Activated CD8-positive, alpha-beta memory T cell treated with anti-CD3 and anti-CD28 coated beads for 1 hour (primary cell): ENCODE measurements around the gene MMAB.

Source experiments
- DNase-seq, 2 donors: peaks; one replicate each; pipeline ENCODE4 v3.0.0-alpha.2; 2020; ENCODE audit warnings: low read depth in 1 of 2; ENCODE audit errors: extremely low read depth in 1 of 2

Gene MMAB

GRCh38 chr12:109573029-109573913, at the start of gene MMAB, which contains the start of gene MVK:
MMAB (minus strand) TSS chr12:109573504; CDS start chr12:109573480, 24 bp downstream.
MVK (plus strand) TSS chr12:109573794; CDS start chr12:109574823, 1,029 bp downstream.
- DNase-seq: peak; percentile 93 to 98

DNA sequence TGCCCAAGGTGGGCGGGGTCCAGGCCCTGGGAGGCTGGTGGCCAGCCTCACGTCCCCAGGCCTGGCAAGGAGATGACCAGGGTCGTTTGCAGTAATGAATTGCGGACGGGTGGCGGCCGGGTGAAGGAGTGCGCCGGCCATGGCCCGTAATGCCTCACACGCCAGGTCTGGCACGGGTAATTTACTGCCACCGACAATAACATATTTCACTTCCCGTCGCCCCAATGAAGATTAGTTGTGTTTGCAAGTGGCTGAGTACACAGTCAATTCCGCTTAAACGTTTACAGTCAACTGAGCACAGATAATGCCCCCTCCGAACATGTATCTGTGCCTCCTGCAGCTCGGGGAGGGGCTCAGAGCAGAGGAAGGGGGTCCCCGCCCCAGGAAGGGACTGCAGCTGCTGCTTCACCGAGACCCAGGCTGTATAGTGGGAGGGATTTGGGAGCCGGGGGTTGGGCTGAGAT, 48.6 kb upstream of the MMAB start:
- no peak for DNase-seq

DNA sequence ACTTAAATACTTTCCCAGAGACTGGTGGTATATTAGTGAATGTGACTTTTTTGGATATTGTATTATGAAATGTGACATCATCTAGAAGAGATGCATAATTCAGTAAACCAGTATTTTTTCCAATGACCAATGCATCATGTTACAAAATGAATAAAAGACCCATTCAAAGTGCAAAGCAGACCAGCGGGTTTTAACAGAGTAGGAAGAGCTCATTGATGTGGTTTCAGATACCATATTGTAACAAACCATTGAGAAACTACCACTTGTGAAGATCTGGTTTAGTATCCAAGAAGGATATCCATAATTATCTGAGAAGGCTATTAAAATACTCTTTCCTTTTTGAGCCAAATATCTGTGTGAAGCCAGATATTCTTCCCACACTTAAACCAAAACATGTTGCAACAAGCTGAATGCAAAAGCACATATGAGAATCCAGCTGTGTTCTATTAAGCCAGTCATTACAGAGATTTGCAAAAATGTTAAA, 47.9 kb upstream of the MMAB start:
- DNase-seq: no peak

DNA sequence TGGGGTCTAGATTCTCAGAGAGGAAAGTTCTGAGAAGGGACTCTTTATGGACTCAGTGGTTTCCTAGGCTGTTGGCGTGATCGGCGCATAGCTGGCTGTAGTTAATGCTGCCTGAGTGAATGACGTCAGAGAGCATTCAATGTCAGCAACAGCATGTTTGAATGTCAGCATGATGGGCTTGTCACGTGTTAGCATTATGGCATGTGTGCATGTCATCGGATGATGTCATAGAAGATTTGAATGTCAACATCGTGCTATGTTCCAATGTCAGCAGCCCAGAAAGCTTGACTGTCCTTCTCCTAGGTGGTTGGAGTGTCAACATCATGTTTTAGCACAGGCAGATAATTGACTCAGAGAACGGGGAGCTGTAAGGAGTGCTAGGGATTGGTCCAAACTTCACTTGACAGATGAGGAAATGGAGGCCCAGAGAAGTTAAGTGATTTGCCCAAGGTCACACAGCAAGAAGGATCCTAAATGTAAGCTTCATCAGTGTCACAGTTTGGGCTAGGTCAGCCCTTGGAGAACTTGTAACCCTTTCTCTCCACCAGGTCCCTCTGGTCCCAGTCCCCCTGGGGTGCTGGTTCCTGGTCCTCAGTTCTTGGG, 45.8 kb upstream of the MMAB start:
- DNase-seq: no peak

GRCh38 chr12:109618082-109618481, 44.8 kb upstream of the MMAB start:
- no peak for DNase-seq

- DNase-seq: no peak
Observed at GRCh38 chr12:109617491-109617890, 44.2 kb upstream of the MMAB start.

GRCh38 chr12:109615556-109616229, 42.4 kb upstream of the MMAB start:
- DNase-seq: no peak

DNA sequence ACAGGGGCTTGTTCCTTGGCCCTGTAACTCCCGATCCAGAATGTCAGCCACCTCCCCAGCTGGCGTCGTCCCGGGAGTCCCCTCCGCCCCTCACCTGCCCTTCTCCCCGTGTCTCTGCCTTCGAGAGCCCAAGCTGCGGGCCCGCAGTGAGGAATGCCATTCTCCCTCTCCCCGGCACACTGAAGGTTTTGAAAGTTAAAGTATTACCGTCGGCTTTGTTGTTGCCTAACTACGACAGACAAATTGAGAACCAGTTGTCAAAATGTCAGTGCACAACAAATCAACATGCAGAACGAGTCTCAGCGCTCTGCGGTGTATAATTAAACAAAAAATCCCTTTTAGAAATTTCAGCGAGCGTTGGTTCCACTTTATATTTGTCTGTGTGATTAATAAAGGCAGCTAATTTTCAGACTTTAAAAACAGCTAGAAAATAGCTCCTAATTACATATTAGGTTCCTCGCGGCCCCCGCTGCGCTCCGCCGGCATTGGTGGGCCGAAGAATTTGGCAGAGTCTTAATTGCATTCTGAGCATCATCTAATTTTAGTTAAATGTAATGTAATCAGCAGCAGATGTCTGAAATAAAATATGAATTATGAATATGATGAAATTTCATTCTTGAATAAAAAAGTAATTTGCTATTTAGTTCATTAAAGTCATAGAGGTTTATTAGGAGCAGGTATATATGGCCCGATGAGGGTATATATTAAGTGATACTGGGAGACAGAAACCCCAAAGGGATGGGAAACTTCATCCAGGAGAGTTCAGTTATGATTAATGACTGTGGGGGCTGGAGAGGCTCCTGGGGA, 40.5 kb upstream of the MMAB start:
- no peak for DNase-seq

DNA sequence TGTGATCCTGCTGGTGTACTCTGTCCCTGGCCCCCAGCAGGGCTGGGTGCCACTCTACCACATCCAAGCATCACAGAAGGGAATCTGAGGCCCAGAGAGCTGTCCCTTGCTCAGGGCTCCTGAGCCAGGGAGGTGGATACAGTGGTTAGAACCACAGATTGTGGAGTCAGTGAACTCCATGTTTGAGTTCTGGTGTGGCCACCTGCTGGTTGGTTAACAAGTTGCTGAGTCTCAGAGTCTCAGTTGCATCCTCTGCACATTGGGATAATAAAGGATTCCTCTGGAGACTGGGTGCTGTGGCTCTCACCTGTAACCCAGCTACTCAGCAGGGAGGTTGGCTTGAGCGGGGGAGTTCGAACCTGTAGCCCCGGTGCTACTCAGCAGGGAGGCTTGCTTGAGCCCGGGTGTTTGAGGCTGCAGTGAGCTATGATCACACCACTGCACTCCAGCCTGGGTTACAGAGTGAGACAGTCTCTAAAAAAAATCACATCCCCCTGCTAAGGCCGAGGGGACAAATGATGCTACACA, 39.7 kb upstream of the MMAB start:
- no peak for DNase-seq

- no peak for DNase-seq
Observed at GRCh38 chr12:109612003-109612402, 38.7 kb upstream of the MMAB start.

DNA sequence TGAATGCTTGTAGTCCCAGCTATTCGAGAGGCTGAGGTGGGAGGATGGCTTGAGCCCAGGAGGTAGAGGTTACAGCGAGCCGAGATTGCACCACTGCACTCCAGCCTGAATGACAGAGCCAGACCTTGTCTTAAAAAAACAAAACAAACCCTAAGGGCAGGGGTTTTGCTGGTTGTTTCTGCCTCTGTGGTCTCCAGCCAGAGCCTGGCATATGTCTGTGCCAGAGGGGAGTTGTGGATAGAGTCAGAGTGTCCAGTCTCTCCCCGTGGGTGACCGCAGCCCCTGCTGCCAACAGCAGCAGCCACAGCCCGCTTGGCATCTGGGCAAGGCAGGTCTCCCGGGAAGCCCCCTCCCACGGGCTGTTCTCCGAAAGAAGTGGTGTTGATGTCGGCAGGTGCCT, 37.9 kb upstream of the MMAB start:
- DNase-seq: no peak

DNA sequence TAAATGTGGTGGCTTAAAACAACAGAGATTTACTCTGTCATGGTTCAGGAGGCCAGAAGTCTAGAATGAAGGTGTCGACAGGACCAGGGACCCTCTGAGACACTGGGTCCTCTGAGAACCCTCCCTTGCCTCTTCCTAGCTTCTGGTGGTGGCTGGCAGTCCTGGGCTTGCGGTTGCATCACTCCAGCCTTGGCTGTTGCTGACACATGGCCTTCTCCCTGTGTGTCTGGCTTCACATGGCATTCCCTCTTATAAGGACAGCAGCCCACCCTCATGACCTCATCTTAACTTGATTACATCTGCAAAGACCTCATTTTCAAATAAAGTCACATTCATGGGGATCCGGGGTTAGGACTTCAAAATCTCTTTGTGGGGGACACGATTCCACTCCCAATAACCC, 37.2 kb upstream of the MMAB start:
- DNase-seq: no peak

DNA sequence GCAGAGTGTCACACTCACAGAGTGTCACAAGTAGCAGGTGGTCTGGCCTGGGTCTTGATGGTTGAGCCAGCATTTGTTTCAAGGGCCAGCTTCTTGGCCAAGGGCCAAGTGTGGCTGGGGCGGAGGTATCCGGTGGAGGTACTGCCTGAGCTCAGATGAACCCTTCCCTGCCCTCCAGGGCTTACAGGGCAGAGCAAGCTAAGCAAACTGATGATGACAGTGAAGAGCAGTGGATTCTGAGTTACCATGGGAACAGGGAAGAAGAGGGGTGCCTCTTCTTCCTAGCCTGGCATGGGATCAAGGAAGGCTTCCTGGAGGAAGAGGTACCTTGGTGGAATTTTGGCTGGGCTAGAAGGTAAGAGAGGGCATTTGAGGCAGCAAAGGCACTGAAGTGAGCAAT, 36.0 kb upstream of the MMAB start:
- DNase-seq: no peak

DNA sequence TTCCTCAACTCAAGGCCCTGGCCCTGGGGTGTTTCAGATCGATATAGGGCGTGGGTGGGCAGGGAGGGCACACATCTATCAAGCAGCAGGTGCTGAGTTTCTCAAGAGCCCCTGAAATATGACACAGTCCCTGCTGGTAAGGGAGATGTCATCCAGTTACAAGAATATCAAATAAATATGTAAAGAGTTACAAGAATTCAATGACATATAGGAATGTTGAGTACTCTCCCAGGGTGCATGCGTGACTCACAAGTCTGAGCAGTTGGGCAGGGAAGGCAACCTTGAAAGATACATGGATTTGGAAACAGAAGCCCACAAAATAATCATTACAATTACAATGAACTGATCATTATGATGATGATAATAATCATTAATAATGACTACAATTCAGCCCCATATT, 35.5 kb upstream of the MMAB start:
- DNase-seq: no peak

GRCh38 chr12:109608270-109608669, 35.0 kb upstream of the MMAB start:
- no peak for DNase-seq

DNA sequence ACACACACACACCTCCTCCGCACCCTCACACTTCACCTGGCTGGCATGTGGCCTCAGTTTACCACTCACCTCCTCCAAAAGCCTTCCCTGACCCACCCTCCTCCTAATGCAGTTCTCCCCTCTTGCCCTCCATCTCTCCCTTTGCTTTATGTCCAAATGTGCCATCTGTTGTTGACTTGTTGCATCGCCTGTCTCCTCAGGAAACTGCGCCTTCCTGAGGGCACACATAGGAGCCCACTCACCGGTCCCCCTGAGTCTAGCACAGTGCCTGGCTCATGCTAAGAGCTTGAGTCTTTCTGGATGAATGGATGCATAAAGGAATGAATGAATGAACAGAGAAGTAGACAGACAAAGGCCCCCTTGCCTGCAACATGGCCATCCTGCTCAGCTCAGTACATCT, 34.3 kb upstream of the MMAB start:
- no peak for DNase-seq

DNA sequence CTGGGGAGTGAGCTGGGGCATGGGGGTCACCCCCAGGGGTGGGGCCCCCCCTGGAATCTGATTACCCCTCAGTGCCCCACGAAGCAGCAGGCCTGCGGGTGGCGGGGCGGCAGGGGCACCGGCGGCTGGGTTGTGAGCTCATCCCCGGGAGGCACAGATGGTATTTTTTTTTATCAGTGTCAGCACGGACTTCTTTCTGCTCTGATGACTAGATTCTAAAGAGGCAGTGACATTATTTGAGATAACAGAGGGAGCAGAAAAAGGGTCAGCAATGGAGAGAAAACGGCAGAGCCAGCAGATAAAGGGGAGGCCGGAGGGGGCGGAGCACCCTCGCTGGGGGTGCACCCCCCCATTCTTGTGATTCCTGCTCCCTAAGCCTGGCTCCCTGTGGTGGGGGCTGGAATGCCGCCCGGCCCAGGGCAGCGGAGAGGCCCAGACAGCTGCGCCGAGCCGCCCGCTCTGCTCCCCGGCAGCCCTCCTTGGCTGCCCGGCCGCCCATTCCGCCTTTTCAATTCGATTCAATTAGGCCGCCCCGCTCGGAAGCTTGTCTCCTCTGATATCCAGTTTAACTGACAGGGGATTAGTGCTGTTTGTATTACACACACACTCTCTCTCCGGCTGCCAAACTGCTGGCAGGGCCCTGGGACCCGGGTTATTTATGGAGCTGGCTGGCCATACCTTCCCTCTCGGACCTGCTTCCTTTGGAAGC, 33.2 kb upstream of the MMAB start:
- DNase-seq: no peak

DNA sequence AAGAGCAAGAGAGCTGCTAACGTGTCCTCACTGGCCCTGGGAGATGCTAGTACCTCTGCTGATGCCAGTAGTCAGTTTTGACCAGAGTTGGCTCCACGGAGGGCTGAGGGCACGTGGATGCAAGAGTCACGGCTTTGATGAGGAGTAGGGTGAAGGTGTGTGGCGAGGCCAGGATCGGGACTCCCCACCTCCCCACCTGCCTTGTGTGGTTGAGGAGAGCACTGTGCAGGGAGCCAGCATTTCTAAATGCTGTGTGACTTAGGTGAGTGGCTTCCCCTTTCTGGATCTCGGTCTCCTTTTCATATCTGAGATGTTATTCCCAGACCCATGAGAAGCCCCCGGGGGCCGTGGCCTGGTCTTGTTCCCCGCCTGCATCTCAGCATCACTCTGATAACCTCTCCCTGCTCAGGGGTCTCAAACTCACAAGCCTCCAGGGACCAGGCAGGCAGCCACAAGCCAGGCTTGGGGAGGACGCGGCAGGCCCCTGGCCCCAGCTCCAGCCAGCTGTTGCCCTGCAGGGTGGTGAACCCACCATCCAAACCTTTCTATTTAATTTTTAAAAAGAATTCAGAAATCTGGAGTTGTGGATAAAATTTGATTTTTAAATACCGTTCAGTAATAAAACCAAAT, 32.4 kb upstream of the MMAB start:
- DNase-seq: no peak

DNA sequence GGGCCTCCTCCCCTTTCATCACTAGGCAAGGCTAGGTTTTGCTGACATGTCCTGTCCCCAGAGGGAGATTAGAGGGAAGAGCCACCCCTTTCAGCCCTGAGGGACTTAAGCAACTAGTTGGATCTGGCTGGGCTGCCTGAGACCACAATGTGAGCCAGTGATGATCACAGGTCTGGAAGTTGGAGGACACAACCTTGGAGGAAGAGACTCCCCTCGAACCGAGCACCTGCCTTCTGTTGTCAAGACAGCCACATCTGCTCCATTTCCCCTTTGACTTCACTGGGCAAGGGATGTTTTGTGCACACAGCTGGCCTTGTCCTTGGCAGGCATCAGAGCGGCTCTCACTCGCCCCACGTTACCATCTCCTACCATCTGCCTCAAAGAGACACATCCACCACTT, 31.7 kb upstream of the MMAB start:
- DNase-seq: no peak
